GM18858 (cell line): ENCODE data around the gene CCDC154.
"Not testable (repeated sequence)": the region's sequence is repeated elsewhere in the genome, so short reads cannot be mapped to it uniquely, and the experiment has no call there.

ENCODE experiments used
- ATAC-seq: cut with Tn5 transposase; IDR thresholded peaks from one replicate; pipeline ENCODE4 v1.9.1; 2021; ENCODE audit not compliant: unreplicated experiment

The CCDC154 gene

GRCh38 chr16:1474796-1475551 lies 30.6 kb upstream of the CCDC154 start, which contains the start of gene CLCN7:
TSS of gene CLCN7 (minus strand) at chr16:1475028. CDS start at chr16:1474974, 54 bp downstream.
- peak; percentile 72 for ATAC-seq

- ATAC-seq, result peak; percentile 18
Observed at GRCh38 chr16:1474082-1474795, 29.9 kb upstream of the CCDC154 start.

- ATAC-seq, result no peak
Observed at GRCh38 chr16:1472974-1473373, 28.6 kb upstream of the CCDC154 start.

GRCh38 chr16:1471569-1472194 lies 27.3 kb upstream of the CCDC154 start:
- ATAC-seq, result no peak

GRCh38 chr16:1470481-1471251 lies 26.3 kb upstream of the CCDC154 start:
- ATAC-seq, result no peak

GRCh38 chr16:1469693-1470201 lies 25.4 kb upstream of the CCDC154 start:
- no peak for ATAC-seq

GRCh38 chr16:1469141-1469540 lies 24.8 kb upstream of the CCDC154 start:
- ATAC-seq, result not testable (repeated sequence)

- no peak for ATAC-seq
Observed at GRCh38 chr16:1468426-1468810, 24.1 kb upstream of the CCDC154 start.

GRCh38 chr16:1466968-1467521 lies 22.7 kb upstream of the CCDC154 start:
- ATAC-seq, result no peak

- ATAC-seq, result no peak
Observed at GRCh38 chr16:1466054-1466453, 21.7 kb upstream of the CCDC154 start.

- no peak for ATAC-seq
Observed at GRCh38 chr16:1465567-1465915, 21.2 kb upstream of the CCDC154 start.

GRCh38 chr16:1464894-1465566 lies 20.7 kb upstream of the CCDC154 start:
- ATAC-seq, result no peak

GRCh38 chr16:1464196-1464893 lies 20.0 kb upstream of the CCDC154 start:
- no peak for ATAC-seq

- ATAC-seq, result no peak
Observed at GRCh38 chr16:1461146-1461545, 16.8 kb upstream of the CCDC154 start.

- no peak for ATAC-seq
Observed at GRCh38 chr16:1460602-1461138, 16.3 kb upstream of the CCDC154 start.

GRCh38 chr16:1459967-1460366 lies 15.6 kb upstream of the CCDC154 start:
- no peak for ATAC-seq

GRCh38 chr16:1458977-1459341 lies 14.6 kb upstream of the CCDC154 start:
- ATAC-seq, result no peak

- no peak for ATAC-seq
Observed at GRCh38 chr16:1458336-1458976, 14.1 kb upstream of the CCDC154 start.
